PFSK-1 (cell line): ENCODE data around the gene DOCK9.

ENCODE experiments used
- POLR2AphosphoS5 ChIP-seq: IDR thresholded peaks from 2 replicates; pipeline ENCODE4 v1.6.1; 2012; ENCODE audit warnings: low read depth, mild to moderate bottlenecking, control low read depth, low read length, moderate library complexity
- SIN3A ChIP-seq: IDR thresholded peaks from 2 replicates; pipeline ENCODE4 v1.6.1; 2012; ENCODE audit warnings: mild to moderate bottlenecking, low read length, moderate library complexity, borderline replicate concordance; ENCODE audit not compliant: insufficient read depth
- TAF1 ChIP-seq: IDR thresholded peaks from 2 replicates; pipeline ENCODE4 v1.6.1; 2012; ENCODE audit warnings: low read length, control low read depth, borderline replicate concordance; ENCODE audit not compliant: insufficient read depth
- TF ChIP-seq, protein P1 (sequence below), 2 experiments: IDR thresholded peaks; 2 replicates each; pipeline versions ENCODE4 v1.6.1 to v1.8.0; 2011 to 2012; ENCODE audit warnings: low read depth in 2 of 2, low read length in 2 of 2, control low read depth in 1 of 2, inconsistent platforms in 1 of 2, mild to moderate bottlenecking in 1 of 2, moderate library complexity in 1 of 2; ENCODE audit not compliant: insufficient read depth in 1 of 2

DNA sequence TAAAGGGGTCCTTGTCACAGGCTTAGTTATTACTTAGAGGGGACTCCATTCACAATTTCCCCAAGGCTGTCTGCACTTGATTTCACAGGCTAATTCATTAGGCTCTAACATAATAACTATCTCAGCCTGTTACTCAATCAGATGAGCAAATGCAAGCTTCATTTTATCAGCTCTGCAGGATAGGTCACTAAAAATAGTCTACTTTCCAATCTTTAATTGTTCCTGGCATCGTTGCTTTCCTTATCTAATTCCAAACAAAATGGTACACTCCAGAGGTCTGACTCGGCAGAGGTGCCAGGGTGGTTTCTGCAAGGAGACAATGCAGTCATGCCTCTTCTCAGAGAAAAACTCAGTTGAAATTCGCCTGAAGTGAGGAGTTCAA is 155.6 kb downstream of the DOCK9 start:
- no peak for TF ChIP-seq POLR2AphosphoS5
- no peak for TF ChIP-seq SIN3A
- no peak for TF ChIP-seq TAF1
- TF ChIP-seq, protein P1, sequence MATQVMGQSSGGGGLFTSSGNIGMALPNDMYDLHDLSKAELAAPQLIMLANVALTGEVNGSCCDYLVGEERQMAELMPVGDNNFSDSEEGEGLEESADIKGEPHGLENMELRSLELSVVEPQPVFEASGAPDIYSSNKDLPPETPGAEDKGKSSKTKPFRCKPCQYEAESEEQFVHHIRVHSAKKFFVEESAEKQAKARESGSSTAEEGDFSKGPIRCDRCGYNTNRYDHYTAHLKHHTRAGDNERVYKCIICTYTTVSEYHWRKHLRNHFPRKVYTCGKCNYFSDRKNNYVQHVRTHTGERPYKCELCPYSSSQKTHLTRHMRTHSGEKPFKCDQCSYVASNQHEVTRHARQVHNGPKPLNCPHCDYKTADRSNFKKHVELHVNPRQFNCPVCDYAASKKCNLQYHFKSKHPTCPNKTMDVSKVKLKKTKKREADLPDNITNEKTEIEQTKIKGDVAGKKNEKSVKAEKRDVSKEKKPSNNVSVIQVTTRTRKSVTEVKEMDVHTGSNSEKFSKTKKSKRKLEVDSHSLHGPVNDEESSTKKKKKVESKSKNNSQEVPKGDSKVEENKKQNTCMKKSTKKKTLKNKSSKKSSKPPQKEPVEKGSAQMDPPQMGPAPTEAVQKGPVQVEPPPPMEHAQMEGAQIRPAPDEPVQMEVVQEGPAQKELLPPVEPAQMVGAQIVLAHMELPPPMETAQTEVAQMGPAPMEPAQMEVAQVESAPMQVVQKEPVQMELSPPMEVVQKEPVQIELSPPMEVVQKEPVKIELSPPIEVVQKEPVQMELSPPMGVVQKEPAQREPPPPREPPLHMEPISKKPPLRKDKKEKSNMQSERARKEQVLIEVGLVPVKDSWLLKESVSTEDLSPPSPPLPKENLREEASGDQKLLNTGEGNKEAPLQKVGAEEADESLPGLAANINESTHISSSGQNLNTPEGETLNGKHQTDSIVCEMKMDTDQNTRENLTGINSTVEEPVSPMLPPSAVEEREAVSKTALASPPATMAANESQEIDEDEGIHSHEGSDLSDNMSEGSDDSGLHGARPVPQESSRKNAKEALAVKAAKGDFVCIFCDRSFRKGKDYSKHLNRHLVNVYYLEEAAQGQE (IDR thresholded peaks at IDR 0.05; ENCODE audit: insufficient read depth in 1 of 2, low read depth in 2 of 2, low read length in 2 of 2) = no peak
